NCI-H748 treated with DMSO at 0.1 percent for 48 hours (cell line): ENCODE results near the gene IGFLR1.

Experiments used
- DNase-seq: peaks from one replicate; lab custom pipeline; 2025; lab: John Stamatoyannopoulos, UW

Gene IGFLR1

GRCh38 chr19:35742121-35742724 is at the start of gene IGFLR1:
TSS of gene IGFLR1 (minus strand) at chr19:35742452. CDS start at chr19:35741180, 1,272 bp downstream.
- no peak for DNase-seq

GRCh38 chr19:35791814-35792279 is 49.6 kb upstream of the IGFLR1 start:
- no peak for DNase-seq

- no peak for DNase-seq
Observed at GRCh38 chr19:35790981-35791813, 48.9 kb upstream of the IGFLR1 start.

GRCh38 chr19:35789978-35790944 is 48.0 kb upstream of the IGFLR1 start:
- DNase-seq, result no peak

GRCh38 chr19:35789195-35789977 is 47.1 kb upstream of the IGFLR1 start:
- no peak for DNase-seq

GRCh38 chr19:35788205-35788960 is 46.1 kb upstream of the IGFLR1 start:
- DNase-seq, result no peak

GRCh38 chr19:35787227-35787799 is 45.1 kb upstream of the IGFLR1 start:
- DNase-seq, result no peak

GRCh38 chr19:35786299-35787160 is 44.3 kb upstream of the IGFLR1 start:
- DNase-seq, result no peak

GRCh38 chr19:35785339-35785627 is 43.0 kb upstream of the IGFLR1 start:
- DNase-seq, result no peak

- DNase-seq, result no peak
Observed at GRCh38 chr19:35784503-35785338, 42.5 kb upstream of the IGFLR1 start.

- DNase-seq, result no peak
Observed at GRCh38 chr19:35783469-35784434, 41.5 kb upstream of the IGFLR1 start.

- no peak for DNase-seq
Observed at GRCh38 chr19:35782589-35782988, 40.3 kb upstream of the IGFLR1 start.

GRCh38 chr19:35781650-35782049 is 39.4 kb upstream of the IGFLR1 start:
- no peak for DNase-seq

GRCh38 chr19:35780717-35781116 is 38.5 kb upstream of the IGFLR1 start:
- DNase-seq, result no peak

- DNase-seq, result no peak
Observed at GRCh38 chr19:35780058-35780457, 37.8 kb upstream of the IGFLR1 start.

GRCh38 chr19:35779033-35779432 is 36.8 kb upstream of the IGFLR1 start:
- DNase-seq, result no peak

- DNase-seq, result no peak
Observed at GRCh38 chr19:35777961-35778360, 35.7 kb upstream of the IGFLR1 start.
